ENCODE results near the gene RPAIN. TPM values are rescaled to one million over a fixed set of nuclear protein-coding genes. Genes with fewer than 3 reads are reported as not detected.
"Not testable (repeated sequence)": the region's sequence is repeated elsewhere in the genome, so short reads cannot be mapped to it uniquely, and the experiment has no call there.

Gene RPAIN
- total and polyA plus RNA-seq, 2 of the 13 experiments (the other 11 are each of a cell fraction or from before 2014, with no cell fraction given), result 42.1 to 58.5 TPM

- 0 out of 2 replicates have a peak overlapping the region, but pooled peaks have one; percentile 72 for H3K4me2 ChIP-seq (ENCODE audit: low read depth, low read length)
- intact Hi-C loops (cut with micrococcal nuclease; ENCODE audit: unreplicated experiment); CTCF ChIA-PET (ENCODE audit: low intra/inter-chr PET ratio, low total read pairs); H2AFZ ChIP-seq (ENCODE audit: low read length); H3K9me3 ChIP-seq (ENCODE audit: low read length); ATAC-seq; FAIRE-seq; DNase-seq (ENCODE audit: low spot score); H3K4me3 ChIP-seq (replicated peaks in 1 of 3; ENCODE audit: insufficient read depth in 1 of 3, low read depth in 2 of 3, low read length in 3 of 3); H3K27me3 ChIP-seq (ENCODE audit: control insufficient read depth in 1 of 2, insufficient read depth in 2 of 2, low read length in 2 of 2); in situ Hi-C loops (cut with HindIII; ENCODE audit: extremely low pct_ligation_motif_present, low pct_unique_long_range_greater_than_20kb); H3K27ac ChIP-seq (ENCODE audit: extremely low read length, insufficient read depth, low read length); H4K20me1 ChIP-seq (ENCODE audit: insufficient read depth, low read length); BruUV-seq (replicated peaks); H3K9ac ChIP-seq (ENCODE audit: insufficient read depth, low read depth, low read length): not testable (repeated sequence)
- WGBS (ENCODE audit: low lambda C conversion rate), result 97% methylated on average over 12 of the region's 12 CpGs
- POLR2A ChIA-PET, result interaction anchor here (1.1 kb wide), 1 partner anchor 29 kb away, joined by 3 read pairs; no protein-coding TSS in a partner anchor
- 0 out of 2 replicates have a peak, but pooled peaks have one; percentile 1 for TF ChIP-seq POLR2G (IDR thresholded peaks at IDR 0.05; ENCODE audit: low read depth, low read length)
- peaks cover 41% of the 10 kb centered on the region for H3K4me1 ChIP-seq (ENCODE audit: insufficient read depth, low read length)
- H3K79me2 ChIP-seq (ENCODE audit: insufficient read depth, low read length), result peaks cover 42% of the 10 kb centered on the region
- H3K36me3 ChIP-seq (replicated peaks in 1 of 2; ENCODE audit: control insufficient read depth in 1 of 2, insufficient read depth in 2 of 2, low read length in 2 of 2), result peaks cover 19 to 48% of the 10 kb centered on the region in 2 experiments
Observed at GRCh38 chr17:5435781-5436315, 15.9 kb downstream of the RPAIN start.

GRCh38 chr17:5437721-5438317 lies 17.8 kb downstream of the RPAIN start:
- Histone ChIP-seq H3K4me1 (ENCODE audit: insufficient read depth, low read length) (peaks cover 29% of the 10 kb centered on the region), H4K20me1 (ENCODE audit: insufficient read depth, low read length) (peaks cover 3% of the 10 kb centered on the region; the same call in 1 of the 2 replicates), H3K27ac (ENCODE audit: extremely low read length, insufficient read depth, low read length) (peak overlapping the region; percentile 84), H3K79me2 (ENCODE audit: insufficient read depth, low read length) (peaks cover 42% of the 10 kb centered on the region), H3K9me3 (ENCODE audit: low read length) (no peaks in the 10 kb centered on the region), H3K4me3 (replicated peaks in 1 of 3; ENCODE audit: insufficient read depth in 1 of 3, low read depth in 2 of 3, low read length in 3 of 3) (peak overlapping the region; percentile 74 to 90 (median 84)), H3K27me3 (ENCODE audit: control insufficient read depth in 1 of 2, insufficient read depth in 2 of 2, low read length in 2 of 2) (no peaks in the 10 kb centered on the region; a peak in 1 of 5 replicates), H3K4me2 (ENCODE audit: low read depth, low read length) (peak overlapping the region; percentile 72), H3K36me3 (replicated peaks in 1 of 2; ENCODE audit: control insufficient read depth in 1 of 2, insufficient read depth in 2 of 2, low read length in 2 of 2) (peaks cover 22 to 40% of the 10 kb centered on the region in 2 experiments), H2AFZ (ENCODE audit: low read length) (no peak overlapping the region), H3K9ac (ENCODE audit: insufficient read depth, low read depth, low read length) (peak overlapping the region; percentile 94)
- ChIA-PET CTCF (ENCODE audit: low intra/inter-chr PET ratio, low total read pairs) (interaction anchor here (1.2 kb wide), 1 partner anchor 18 kb away, joined by 3 read pairs; the partner anchor contains the start of gene NUP88), POLR2A (interaction anchor here (1.7 kb wide), 1 partner anchor 27 kb away, joined by 15 read pairs; no protein-coding TSS in a partner anchor)
- peak; percentile 59 for TF ChIP-seq RBFOX2 (IDR thresholded peaks at IDR 0.05; ENCODE audit: low read depth, low read length)
- no peak for TF ChIP-seq ZBED4 (CRISPR knock-in tag; IDR thresholded peaks at IDR 0.05; ENCODE audit: borderline replicate concordance)
- no peak for TF ChIP-seq ZNF33B (CRISPR knock-in tag; IDR thresholded peaks at IDR 0.05)
- no peak for TF ChIP-seq MTA3 (CRISPR knock-in tag; IDR thresholded peaks at IDR 0.05)
- intact Hi-C loops (cut with micrococcal nuclease; ENCODE audit: unreplicated experiment) (loop anchor here (2.0 kb wide), 1 partner anchor 27 kb away; no protein-coding TSS in a partner anchor), in situ Hi-C loops (cut with HindIII; ENCODE audit: extremely low pct_ligation_motif_present, low pct_unique_long_range_greater_than_20kb) (no loop called here)
- WGBS (ENCODE audit: low lambda C conversion rate), result 12% methylated on average over 5 of the region's 5 CpGs
- BruUV-seq (replicated peaks), result no TSS peak
- ATAC-seq (no peak), DNase-seq (ENCODE audit: low spot score) (no peak), FAIRE-seq (no peak)
